ENCODE data around the gene SLC6A13.
"Not testable (repeated sequence)": the region's sequence is repeated elsewhere in the genome, so short reads cannot be mapped to it uniquely, and the experiment has no call there.

The SLC6A13 gene

DNA sequence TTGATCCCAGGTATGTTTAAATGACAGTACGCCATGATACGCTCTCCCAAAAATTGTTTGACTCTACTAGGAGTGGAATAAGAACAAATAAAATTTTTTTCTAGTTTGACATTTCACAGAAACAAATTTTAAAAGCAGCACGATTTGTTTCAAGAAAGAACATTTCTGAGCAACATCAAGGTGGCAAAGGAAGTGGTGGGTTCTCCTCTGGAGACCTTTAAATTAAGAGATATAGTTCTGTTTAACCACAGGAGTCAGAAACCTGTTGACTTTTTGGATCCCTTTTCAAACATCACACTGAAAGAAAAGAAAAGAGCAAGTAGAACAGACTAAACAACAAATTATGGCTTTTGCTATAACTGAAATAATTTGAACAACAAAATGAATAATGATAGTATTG is 2.5 kb upstream of the SLC6A13 start:
- FAIRE-seq, result no peak
- DNase-seq (ENCODE audit: low spot score), result no peak

DNA sequence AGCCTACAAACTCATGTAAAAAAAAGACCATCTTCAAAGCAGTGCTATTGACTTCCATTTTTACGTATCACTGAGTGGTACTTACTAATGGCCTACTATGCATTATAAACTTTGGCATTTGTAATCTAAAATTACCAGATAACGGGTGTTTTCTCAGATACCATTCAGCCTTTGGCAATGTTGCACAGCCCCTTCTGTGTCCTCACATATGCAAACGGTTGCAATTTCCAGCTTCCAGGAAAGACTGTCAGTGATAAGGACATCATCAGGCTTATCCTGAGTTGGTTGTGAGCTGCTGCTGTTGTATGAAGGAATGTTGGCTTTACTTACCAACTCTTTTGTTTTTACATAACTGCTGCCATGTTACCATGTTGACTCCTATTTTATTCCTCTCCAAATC is 1.6 kb upstream of the SLC6A13 start:
- DNase-seq (ENCODE audit: low spot score) (no peak), FAIRE-seq (no peak)

DNA sequence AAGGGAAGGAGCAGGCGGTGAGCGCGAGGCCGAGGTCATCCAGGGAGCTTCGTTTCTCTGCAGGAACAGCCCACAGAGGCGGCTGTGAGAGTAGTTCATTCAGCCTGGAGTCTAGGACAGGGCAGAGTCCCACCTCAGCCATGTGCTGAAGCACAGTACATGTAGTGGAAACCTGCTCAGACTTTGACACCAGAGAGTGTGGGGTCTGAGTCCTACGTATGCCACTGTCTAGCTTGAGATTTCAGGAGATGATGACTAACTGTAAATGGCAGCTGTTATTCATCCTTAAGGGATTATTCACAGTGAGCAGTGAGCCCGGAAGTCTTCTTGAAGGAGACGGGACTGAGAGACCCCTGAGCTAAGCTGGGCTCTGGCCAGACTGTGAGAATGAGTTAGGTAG is 938 bp upstream of the SLC6A13 start:
- DNase-seq (ENCODE audit: low spot score), result peak; percentile 33
- no peak for FAIRE-seq

DNA sequence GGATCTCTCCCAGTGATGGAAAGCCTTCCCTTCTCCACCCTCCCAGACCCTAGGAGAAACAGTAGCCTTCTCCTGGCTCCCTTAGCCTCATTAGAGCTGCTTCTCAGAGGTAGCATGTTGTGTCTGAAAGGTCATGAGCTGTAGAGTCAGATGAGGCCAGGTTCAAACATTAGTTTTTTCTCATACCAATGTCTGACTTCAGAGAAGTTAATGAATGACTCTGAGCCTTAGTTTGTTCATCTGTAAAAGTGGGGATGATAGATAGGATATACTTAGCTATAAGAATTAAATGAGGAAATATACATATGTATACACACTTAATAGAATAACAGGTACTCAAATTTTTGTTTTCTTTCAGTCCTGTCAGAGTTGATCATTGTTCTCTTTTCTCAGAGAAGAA is 523 bp downstream of the SLC6A13 start:
- DNase-seq (ENCODE audit: low spot score) (no peak), FAIRE-seq (no peak)

DNA sequence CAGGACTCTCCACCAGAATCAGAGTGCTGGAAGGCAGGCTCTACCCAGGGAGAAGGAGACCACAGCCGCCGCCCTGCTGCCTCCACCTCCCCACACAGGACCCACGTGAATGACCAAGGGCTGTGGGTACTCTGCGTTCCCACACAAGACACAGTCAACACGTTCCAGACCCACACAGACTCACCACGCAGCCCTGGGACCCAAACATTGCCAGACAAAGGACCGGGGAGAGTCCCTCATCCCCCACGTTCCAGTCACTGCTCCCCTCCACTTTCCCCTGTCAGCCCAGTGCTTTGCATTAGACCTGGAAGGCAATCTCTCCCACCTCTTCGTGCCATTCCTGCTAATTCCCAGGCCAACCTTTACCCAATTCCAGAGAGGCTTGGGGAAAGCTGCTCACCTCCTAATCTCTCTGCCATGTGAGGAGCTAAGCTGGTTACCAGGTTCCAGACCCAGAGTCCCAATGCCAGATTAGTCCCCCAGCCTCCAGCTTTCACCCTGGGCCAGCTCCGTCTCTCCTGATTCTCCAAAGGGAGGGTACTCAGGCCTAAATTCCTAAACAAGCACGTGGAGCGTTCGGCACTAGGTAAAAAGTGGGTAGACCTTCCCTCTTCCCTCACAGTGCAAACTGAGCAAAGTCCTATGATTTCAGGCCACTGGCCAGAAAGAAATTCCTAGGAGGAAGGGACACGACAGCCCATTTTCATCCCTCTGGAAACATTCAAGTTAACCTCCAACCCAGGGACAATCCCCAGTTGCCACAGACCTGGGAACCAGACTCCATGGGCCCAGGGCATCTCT is 4.9 kb downstream of the SLC6A13 start:
- DNase-seq (ENCODE audit: low spot score), result no peak
- FAIRE-seq, result no peak

DNA sequence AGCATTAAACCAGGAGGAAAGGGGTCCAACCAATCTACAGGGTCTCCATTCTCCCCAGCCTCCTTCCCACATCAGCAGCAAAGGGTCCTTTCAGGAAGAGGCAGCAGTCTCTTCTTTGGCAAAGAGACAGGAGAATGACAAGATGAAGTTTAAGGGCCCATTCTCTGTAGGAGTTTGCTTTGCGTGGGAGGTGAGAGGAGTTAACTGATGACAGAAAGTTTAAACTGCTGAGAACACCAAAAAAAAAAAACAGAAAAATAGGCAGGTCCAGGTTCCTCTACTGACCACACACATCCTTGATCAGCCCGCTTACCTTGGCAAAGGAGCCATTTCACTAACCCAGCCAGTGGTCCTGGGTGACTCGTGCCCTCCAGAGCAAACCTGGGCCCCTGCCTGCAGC is 5.7 kb downstream of the SLC6A13 start:
- FAIRE-seq, result no peak
- DNase-seq (ENCODE audit: low spot score), result no peak

DNA sequence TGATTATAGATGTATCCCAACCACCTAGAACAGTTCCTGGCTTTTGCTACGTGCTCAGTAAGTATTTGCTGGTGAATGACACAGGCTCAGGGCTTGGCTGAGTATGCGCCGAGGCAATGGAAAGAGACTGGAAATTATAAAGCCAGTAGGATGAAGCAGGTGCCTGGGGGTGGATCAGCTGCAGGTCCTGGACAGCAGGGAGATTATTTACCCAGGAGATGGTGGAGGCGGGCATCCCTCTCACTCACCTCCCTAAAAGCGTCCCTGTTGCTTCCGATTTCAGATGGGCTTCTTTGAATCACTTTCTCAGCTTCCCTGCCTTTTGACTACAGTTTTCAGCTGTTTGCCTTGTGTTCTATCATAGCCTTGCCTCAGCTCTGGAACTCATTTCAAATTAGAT is 6.4 kb downstream of the SLC6A13 start:
- no peak for FAIRE-seq

DNA sequence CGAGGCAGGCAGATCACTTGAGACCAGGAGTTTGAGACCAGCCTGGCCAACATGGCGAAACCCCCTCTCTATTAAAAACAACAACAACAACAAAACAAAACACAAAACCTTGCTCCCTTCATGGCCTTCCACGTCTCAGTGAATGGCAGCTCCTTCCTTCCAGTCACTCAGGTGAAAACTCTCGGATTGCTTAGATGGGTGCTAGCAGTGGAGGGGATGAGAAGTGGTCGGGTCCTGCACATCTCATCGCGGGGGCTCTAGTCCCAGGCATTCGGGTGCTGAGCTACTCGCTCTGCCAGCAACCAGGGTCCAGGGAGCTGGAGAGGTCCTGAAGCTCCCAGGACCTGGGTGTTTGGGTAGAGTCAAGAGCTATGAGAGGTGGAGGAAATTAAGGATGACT is 7.7 kb downstream of the SLC6A13 start:
- no peak for FAIRE-seq
- no peak for DNase-seq (ENCODE audit: low spot score)

More for the DNA sequence above, 6.4 kb downstream of the SLC6A13 start:
- no peak for DNase-seq (ENCODE audit: low spot score)

DNA sequence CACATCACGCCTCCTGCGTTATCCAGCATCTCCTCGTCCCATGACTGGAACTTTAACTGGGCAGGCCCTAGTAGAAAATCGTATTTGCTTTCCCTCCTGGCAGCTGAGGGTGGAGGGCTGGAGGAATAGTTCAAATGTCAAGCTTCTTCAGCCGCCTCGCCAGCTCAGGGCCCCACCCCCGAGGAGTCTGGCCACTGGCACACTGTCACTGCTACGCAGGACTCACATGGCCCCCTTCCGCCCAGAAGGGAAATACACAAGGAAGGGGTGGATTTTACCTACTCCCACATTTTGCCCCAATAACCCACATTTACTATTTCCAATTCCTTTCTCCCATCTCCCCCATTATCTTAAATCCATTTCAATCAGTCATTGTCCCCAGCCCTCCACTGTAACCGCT is 8.6 kb downstream of the SLC6A13 start:
- DNase-seq (ENCODE audit: low spot score), result no peak
- no peak for FAIRE-seq

DNA sequence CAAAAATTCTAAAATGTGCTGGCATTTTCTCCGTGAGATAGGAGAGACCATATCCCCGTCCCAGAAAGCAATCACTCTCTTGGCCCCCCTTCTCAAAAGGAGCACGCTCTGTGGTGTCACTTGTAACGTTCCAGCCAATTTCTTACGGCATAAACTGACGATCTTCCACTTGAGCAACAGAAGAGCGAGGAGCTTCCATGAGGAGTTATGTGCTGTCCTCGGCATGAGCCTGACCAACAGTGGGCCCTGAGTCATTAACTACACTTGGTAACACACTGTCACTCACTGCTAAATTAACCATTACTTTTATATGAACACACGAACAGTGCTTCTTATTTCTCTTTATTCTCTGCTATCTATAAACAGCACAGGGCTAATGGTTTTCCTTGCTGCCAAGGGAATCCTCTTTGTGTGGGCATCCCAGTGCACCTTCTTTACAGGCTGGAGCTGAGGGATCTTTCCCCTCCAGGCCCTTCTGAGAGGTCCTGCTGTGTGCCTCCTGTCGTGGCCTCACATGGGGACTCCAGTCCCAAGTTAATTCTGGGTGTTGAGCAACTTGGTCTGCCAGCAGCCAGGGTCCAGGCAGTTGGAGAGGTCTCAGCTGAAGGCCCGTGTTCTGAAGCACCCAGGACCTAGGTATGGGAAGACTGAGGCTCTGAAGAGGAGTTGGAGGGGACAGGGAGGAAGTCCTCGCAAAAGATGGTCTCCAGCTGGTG is 9.4 kb downstream of the SLC6A13 start:
- FAIRE-seq, result peak; percentile 85
- DNase-seq (ENCODE audit: low spot score), result peak; percentile 55

DNA sequence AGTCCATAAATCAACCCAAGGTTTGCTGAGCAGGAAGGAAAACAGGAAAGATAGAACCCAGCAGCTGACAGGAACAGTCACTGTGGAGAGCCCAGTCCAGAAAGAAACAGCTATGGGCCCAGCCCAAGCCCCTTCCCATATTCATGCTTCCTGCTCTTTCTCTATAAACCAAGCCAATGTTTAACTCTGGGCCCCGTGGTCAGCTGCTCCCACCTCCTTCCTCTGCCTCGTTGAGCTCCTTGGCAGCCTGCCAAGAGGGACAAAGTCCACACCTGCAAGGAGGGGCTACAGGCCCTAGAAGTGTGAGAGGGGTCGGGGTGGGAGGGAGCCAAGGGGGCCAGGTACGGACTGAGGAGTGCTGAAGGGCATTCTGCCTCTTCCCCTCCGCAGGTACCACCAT is 10.0 kb downstream of the SLC6A13 start:
- FAIRE-seq (no peak), DNase-seq (ENCODE audit: low spot score) (peak; percentile 42)

DNA sequence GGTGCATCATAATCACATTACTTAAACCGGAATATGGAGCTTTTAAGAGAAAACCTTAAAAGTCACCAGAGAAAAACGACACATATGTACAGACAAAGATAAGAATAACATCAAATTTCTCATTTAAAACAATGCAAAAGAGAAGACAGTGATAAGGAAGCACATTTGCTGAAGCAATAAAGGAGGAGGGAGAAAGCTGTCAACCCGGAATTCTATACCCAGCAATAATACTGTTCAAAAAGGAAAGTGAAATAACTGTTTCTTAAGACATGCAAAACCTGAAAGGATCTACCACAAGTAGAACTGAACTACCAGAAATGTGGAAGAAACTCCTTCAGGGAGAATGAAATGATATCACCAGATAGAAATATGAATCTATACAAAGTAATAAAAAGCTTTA is 15.4 kb downstream of the SLC6A13 start:
- FAIRE-seq, result no peak
- DNase-seq (ENCODE audit: low spot score), result no peak

DNA sequence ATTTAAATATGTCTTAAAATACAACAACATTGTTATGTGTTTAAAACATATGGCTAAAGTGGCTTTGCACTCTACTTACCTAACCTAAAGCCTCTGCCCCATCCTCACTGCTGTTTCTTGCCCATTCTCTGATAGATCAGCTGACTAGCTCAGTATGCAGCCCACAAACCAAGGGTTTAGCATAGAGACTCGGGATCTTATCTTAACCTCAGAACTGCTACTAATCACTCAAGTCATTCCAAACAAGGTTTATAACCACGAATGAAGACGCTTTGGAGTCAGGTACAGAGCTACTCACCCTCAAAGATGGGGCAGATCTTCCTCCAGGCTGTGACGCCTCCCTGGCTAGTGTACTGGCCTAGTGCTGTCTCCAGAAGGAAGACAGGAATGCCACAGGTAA is 19.3 kb downstream of the SLC6A13 start:
- FAIRE-seq, result no peak

DNA sequence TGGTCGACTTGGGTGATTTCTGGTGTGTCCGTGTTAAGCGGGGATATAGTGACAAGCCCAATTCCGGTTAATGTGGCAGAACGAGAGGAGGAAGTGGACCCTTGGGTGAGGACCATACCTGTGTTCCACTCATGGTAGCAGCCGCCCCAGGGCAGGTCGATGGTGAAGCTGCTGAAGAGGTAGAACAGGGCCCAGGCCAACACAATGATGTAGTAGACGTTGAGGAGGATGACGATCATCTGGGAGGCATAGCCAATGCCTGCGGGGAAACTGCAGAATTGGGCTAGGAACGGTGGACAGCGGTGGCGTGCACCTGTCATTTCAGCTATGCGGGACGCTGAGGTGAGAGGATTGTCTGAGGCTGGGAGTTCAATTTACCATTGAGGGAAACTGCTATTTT is 20.1 kb downstream of the SLC6A13 start:
- FAIRE-seq (no peak), DNase-seq (ENCODE audit: low spot score) (no peak)

More for the DNA sequence above, 19.3 kb downstream of the SLC6A13 start:
- no peak for DNase-seq (ENCODE audit: low spot score)

DNA sequence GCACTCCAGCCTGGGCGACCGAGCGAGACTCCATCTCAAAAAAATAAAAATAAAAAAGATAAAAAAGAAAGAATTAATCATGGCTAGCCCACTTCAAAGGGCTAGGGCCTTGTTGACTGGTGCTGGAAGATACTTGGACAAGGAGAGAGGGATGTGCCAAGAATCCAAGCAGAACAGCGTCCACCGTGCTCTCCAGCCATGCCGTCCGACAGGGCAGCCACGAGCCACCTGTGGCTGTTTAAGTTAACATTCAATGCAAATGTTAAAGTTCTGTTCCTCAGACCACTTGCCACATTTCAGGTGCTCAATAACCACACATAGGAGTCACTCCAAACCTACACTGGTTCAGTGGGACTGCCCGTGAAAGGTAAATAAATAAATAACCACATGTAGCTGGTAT is 21.4 kb downstream of the SLC6A13 start:
- FAIRE-seq, result no peak
- no peak for DNase-seq (ENCODE audit: low spot score)

DNA sequence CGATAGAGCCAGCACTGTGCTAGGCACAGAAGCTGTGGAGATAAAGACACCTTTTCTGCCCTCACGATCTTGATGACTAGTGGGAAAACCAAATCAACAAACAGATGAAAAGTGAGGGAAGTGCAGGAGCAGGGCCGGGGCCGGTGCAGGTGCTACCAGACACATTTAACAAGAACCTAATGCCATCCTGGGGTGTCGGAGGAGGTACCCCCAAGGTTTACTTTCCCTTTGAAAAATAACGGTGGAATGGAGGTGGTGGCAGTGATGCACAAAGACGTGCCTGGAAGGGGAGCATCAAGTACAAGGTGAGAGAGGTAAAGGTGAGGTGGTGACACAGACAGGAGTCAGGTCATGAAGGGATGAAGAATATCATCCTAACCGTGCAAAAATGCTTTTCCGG is 22.1 kb downstream of the SLC6A13 start:
- FAIRE-seq, result no peak

DNA sequence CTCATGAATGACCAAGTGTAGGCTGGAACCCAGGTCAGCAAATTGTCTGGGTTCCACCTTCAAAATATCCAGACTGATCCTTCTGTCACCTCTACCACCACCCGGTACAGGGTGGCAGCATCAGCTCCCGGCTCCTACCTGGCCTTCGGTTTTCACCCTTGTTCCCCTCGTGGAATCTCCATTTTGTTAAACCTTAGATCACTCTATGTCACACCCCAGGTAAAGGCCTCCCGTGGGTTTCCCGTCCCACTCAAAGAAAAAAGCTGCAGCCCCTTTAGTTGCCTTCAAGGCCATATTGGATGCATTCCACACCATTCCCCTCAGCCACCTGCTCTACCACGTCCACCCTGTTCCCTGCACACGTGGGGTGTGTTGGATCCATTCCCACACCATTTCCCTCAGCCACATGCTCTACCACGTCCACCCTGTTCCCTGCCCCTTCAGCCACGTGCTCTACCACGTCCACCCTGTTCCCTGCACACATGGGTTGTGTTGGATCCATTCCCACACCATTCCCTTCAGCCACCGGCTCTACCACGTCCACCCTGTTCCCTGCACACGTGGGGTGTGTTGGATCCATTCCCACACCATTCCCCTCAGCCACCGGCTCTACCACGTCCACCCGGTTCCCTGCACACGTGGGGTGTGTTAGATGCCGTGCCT is 23.8 kb downstream of the SLC6A13 start:
- no peak for FAIRE-seq
- no peak for DNase-seq (ENCODE audit: low spot score)

More for the DNA sequence above, 22.1 kb downstream of the SLC6A13 start:
- DNase-seq (ENCODE audit: low spot score), result no peak

DNA sequence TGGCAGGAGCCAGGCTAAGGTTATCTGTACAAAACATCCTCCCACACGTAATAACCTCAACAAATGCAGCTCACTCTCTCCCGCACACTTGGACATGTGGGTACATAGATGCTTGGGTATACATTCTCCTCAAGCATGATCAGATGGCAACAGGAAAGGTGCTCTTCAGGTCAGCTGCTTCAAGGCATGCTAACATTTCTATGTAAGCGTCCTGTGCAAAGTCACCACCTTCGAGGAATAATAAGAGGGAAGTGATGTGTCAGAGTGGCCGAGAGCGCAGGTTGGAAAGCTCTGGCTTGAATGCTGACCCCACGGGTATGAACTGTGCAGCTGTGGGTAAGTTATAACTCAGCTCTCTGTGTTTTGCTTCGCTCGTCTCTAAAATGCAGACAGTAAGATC is 24.5 kb downstream of the SLC6A13 start:
- FAIRE-seq (no peak), DNase-seq (ENCODE audit: low spot score) (no peak)

DNA sequence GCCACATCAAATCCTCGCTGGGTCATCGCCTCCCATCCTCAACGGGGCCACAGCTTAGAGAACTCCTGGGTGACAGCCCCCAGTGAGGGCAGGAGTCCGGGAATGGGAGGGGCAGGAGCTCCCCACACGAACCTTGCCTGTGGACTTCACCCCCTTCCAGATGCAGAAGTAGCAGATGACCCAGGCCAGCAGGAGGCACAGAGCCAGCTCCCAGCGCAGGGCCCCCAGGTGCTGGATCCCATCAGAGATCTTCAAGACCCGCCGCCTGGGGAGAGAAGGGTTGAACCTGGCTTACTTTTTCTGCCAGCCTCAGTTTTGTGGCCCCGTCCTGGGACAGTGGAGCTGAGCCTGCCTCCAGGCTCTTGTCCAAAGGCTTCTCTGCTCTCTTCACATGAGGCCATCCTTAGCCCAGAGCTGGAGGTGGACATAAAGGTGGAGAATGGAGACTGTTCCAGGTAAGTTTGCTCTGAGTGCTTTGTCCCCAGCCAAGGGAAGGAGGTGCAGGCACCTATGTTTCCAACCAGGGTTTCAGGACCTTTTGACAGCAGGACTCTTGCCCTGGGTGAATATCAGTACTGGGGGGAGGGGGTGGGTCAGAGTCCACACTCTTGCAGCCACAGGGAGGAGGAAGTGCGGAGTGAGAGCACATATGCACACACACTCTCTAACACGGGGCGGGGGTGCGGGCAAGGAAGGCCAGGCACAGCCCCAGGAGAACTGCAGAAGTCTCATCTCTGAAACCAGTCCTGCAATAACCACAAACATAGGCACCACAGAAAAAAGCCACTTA is 25.4 kb downstream of the SLC6A13 start:
- DNase-seq (ENCODE audit: low spot score) (no peak), FAIRE-seq (no peak)

DNA sequence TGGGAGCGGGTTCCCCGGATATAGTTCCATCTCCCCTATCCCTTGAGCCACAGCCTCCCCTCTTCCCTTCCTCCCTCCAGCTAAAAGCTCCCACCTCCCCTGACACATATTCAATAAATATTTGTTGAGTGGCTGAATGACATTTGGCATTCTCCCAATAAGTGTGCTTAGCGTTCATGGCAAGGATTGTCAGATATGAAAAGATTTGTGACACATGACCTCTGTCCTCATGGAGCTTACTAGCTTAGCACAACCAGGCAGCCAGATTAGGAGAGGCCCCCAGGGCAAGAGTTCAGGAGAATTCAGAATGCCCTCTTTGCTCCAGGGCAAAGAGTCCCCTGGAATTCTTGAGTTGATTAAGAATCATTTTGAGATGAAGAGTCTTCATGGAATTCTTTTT is 26.2 kb downstream of the SLC6A13 start:
- FAIRE-seq, result no peak
- DNase-seq (ENCODE audit: low spot score), result no peak

DNA sequence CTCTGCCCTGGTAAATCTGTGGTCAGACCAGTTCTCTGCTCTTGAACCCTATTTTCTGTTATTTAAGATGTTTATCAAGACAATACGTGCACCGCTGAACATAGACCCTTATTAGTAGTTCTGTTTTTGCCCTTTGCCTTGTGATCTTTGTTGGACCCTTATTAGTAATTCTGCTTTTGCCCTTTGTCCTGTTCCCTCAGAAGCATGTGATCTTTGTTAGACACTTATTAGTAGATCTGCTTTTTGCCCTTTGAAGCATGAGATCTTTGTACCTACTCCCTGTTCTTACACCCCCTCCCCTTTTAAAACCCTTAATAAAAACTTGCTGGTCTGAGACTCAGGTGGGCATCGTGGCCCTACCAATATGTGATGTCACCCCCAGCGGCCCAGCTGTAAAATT is 26.7 kb downstream of the SLC6A13 start:
- FAIRE-seq; DNase-seq (ENCODE audit: low spot score): not testable (repeated sequence)
